Activated T-cell treated with anti-CD3 and anti-CD28 coated beads, Interleukin-2, amount 50 U/mL, for 24 hours (primary cell): ENCODE measurements around the gene MYH13.

Source experiments
- DNase-seq: peaks from one replicate; pipeline ENCODE4 v3.0.0-alpha.2; 2020
- H3K27ac Mint-ChIP-seq: 2 replicates; pipeline ENCODE4 v1.8.0; 2020; ENCODE audit warnings: mild to moderate bottlenecking, mixed read lengths
- H3K27me3 Mint-ChIP-seq: 2 replicates; pipeline ENCODE4 v1.8.0; 2020; ENCODE audit warnings: mixed read lengths
- H3K36me3 Mint-ChIP-seq: 2 replicates; pipeline ENCODE4 v1.8.0; 2020; ENCODE audit warnings: low read depth, mixed read lengths
- H3K4me1 Mint-ChIP-seq: 2 replicates; pipeline ENCODE4 v1.8.0; 2020; ENCODE audit warnings: low read depth, mixed read lengths
- H3K4me3 Mint-ChIP-seq: 2 replicates; pipeline ENCODE4 v1.8.0; 2020; ENCODE audit warnings: mild to moderate bottlenecking, moderate library complexity, mixed read lengths
- H3K9me3 Mint-ChIP-seq: 2 replicates; pipeline ENCODE4 v1.8.0; 2020; ENCODE audit warnings: mixed read lengths

MYH13 gene

DNA sequence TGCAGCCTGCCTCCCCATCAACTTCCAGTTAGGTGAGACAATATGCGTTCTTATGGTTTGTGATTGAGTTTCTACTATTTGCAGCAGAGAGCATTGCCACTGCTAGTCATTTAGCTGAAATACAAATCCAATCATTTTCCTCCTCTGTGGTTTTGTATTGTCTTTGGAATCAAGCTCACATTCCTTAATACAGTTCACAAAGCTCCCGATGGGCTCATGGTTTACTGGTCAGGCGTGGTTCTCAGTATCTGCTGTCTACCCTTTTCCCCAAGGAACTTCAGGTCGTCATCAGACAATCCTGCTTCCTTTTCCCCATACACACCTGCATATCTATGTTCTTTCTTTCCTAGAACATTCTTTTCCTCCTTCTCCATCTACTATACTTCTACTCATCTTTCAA lies 104.8 kb downstream of the MYH13 start:
- Mint-ChIP-seq H3K27me3 (peaks cover 6% of the 10 kb centered on the region), H3K4me1 (peaks cover 12% of the 10 kb centered on the region), H3K36me3 (no peaks in the 10 kb centered on the region), H3K27ac (no peak overlapping the region), H3K9me3 (peaks cover 6% of the 10 kb centered on the region), H3K4me3 (no peak overlapping the region)
- DNase-seq, result no peak

DNA sequence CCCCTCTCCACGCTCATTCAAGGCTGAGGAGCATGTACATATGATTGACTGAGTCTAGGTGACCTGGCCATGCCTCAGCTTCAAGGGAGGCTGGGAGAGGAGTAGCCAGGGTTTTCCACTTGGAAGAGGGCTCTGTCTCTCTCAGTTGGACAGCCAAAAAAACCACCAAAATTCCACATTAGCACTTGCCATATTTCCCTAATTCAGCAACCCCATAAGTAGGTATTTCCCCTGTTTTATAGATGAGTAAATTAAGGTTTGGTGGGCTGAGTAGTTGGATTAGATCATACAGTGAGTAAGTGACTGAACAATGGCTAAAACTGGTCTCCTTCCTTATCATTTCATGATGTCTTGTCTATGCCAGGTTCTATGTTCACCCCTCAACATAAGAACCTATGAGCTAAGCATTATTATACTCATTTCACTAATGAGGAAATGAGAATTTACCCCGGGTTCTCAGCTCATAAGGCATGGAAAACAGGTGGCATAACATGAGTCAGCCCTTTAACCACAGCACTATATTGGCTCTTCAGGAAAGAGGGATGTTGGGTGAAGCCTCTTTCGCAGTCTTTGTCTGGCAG lies 106.4 kb downstream of the MYH13 start:
- H3K9me3 Mint-ChIP-seq, result peaks cover 6% of the 10 kb centered on the region
- no peak for DNase-seq

DNA sequence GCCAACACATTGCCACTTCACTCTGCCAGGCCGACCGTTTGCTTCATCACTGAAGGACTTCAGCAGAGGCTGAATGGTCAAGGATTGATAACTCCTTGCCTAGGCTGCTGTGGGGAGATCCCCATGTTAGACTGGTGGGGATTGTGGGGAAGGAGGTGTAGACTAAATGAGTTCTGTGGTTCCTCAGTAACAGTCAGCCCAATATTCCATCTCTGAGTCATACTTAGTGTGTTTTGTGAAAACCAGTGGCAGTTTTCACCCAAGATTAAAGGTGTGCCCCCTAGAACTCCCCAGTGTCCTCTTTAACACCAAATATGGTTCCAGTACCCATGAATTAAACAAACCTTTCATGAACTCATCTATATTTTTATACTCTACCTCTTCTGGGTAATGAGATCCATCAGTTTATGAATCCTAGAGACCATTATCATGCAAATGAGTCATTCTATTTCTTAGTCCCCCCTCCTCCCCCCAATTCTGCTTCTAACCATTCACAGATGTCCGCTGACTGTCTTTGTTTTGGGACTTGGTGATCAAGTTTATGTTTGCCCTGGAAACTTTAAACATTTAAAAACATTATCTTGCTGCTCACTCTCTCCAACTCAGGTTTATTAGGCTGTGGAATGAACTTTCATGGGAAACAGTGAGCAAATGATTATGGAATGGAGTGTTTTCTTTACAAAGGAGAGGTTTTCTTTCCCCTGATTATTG lies 107.6 kb downstream of the MYH13 start:
- peaks cover 7% of the 10 kb centered on the region for H3K27me3 Mint-ChIP-seq
- DNase-seq, result no peak
- H3K27ac Mint-ChIP-seq, result no peak overlapping the region
- no peaks in the 10 kb centered on the region for H3K36me3 Mint-ChIP-seq
- no peak overlapping the region for H3K4me3 Mint-ChIP-seq
- H3K9me3 Mint-ChIP-seq, result peaks cover 8% of the 10 kb centered on the region
- peaks cover 12% of the 10 kb centered on the region for H3K4me1 Mint-ChIP-seq

More for the DNA sequence above, 106.4 kb downstream of the MYH13 start:
- H3K27ac Mint-ChIP-seq, result no peak overlapping the region
- no peaks in the 10 kb centered on the region for H3K36me3 Mint-ChIP-seq
- H3K4me3 Mint-ChIP-seq, result no peak overlapping the region
- H3K4me1 Mint-ChIP-seq, result peaks cover 12% of the 10 kb centered on the region
- H3K27me3 Mint-ChIP-seq, result peaks cover 3% of the 10 kb centered on the region

DNA sequence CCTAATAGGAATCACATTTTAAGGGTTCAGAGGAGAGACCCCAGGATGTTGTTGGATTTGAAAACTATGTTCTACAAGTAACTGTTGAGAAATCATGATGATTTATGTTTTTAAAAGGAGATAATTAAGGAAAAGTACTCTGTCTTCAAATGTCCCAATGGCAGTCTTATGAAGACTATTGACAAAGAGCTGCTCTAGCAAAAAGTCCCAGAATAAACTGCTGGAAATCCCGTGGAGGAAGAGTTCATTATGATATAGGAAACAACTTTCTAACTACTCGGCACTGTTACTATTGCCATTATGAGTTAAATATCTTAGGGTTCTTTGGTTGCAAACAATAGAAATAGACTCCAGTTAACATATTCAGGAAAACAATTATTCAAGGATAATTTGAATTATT lies 108.8 kb downstream of the MYH13 start:
- no peak overlapping the region for H3K27ac Mint-ChIP-seq
- peaks cover 8% of the 10 kb centered on the region for H3K9me3 Mint-ChIP-seq
- peaks cover 7% of the 10 kb centered on the region for H3K27me3 Mint-ChIP-seq
- H3K36me3 Mint-ChIP-seq, result no peaks in the 10 kb centered on the region
- H3K4me1 Mint-ChIP-seq, result peaks cover 12% of the 10 kb centered on the region
- H3K4me3 Mint-ChIP-seq, result no peak overlapping the region
- DNase-seq, result no peak

DNA sequence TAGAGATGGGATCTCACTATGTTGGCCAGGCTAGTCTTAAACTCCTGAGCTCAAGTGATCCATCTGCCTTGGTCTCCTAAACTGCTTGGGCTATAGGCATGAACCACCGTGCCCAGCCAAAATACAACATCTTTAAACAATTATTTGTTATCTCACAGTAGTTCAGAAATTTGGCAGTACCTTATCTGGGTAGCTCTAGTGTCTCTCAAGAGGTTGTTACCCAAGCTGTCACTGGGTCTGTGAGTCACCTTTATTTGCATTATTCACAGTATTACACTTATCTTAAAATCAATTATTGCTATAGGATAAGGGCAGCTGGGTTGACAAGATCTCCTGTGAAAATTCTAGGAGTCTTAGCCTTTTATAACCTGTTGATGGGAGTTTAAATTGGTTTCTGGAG lies 110.4 kb downstream of the MYH13 start:
- H3K4me1 Mint-ChIP-seq, result peaks cover 12% of the 10 kb centered on the region
- H3K36me3 Mint-ChIP-seq, result no peaks in the 10 kb centered on the region
- peaks cover 8% of the 10 kb centered on the region for H3K9me3 Mint-ChIP-seq
- H3K27me3 Mint-ChIP-seq, result peaks cover 4% of the 10 kb centered on the region
- H3K27ac Mint-ChIP-seq, result no peak overlapping the region
- no peak overlapping the region for H3K4me3 Mint-ChIP-seq
- no peak for DNase-seq

DNA sequence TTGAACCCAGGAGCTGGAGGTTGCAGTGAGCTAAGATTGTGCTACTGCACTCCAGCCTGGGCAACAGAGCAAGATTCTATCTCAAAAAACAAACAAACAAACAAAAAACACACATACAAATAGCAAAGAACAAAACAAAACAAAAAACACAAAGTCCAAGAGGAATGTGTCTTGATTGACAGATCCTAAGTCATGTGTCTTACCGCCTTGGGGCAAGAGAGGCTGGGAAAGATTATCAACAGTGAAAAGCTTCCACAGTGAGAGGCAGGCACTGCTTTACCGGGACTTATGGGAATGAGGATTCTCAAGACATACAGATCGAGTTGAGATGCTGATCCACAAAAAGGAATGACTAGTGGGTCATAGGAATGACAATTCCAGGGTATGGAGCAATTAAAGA lies 111.7 kb downstream of the MYH13 start:
- Mint-ChIP-seq H3K4me3 (no peak overlapping the region), H3K36me3 (no peaks in the 10 kb centered on the region), H3K4me1 (peaks cover 6% of the 10 kb centered on the region), H3K9me3 (peaks cover 3% of the 10 kb centered on the region), H3K27ac (no peak overlapping the region), H3K27me3 (peaks cover 14% of the 10 kb centered on the region)
- DNase-seq, result no peak

DNA sequence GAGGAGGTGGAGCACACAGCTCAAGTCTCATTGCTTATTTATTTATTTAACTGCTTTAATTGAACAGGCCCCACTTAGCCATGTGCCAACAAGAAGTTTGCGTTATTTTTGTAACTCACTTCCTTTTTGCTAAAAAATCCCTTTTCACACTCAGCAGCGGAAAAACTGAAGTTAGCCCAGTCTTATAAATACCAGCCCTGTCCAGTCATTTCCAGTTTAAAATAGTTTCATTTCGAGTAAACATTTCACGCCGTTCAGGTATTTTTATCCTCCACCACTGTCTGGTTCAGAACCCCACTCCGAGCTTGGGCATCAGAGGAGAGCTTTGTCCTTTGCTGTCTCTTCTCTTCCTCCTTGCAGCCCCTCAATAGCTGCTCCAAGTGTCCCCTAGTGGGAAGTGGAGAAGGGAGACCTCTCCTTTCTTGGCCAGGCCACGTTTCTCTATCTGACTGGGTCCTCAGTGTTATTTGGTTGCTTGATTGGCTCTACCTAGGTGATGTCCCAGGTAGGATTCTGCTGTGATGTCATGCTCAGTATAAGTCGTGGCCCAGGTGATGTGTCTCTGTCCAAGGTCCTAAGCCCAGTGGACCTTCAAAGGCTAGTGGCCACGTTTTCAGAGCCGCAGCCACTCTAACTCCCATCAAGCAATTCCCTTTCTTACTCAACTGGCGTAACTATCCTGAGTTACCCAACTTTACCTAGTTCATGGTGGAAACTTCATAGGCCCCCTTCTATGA lies 121.4 kb downstream of the MYH13 start:
- no peak overlapping the region for H3K4me3 Mint-ChIP-seq

More for the DNA sequence above, 121.4 kb downstream of the MYH13 start:
- Mint-ChIP-seq H3K36me3 (no peaks in the 10 kb centered on the region), H3K4me1 (peaks cover 10% of the 10 kb centered on the region), H3K27ac (no peak overlapping the region), H3K9me3 (no peaks in the 10 kb centered on the region), H3K27me3 (peaks cover 6% of the 10 kb centered on the region)
- DNase-seq, result no peak
